MM.1S (cell line): Measurements from ENCODE around the gene SF3B2.

Experiments
- DNase-seq: peaks from one replicate; pipeline ENCODE4 v3.0.0-alpha.2; 2015
- H2AFZ ChIP-seq: fragments of 300-600 bp; sonication (generic); 2 replicates; pipeline ENCODE4 v1.6.0; 2016; ENCODE audit warnings: antibody characterized with exemption, low read length
- H3F3A ChIP-seq: fragments of 300-600 bp; sonication (generic); 2 replicates; pipeline ENCODE4 v1.6.1; 2016; ENCODE audit warnings: mild to moderate bottlenecking, antibody characterized with exemption, low read length, moderate library complexity, mixed read lengths; ENCODE audit not compliant: insufficient read depth
- H3K27ac ChIP-seq: fragments of 300-600 bp; sonication (generic); 2 replicates; pipeline ENCODE4 v1.5.1; 2016; ENCODE audit warnings: mild to moderate bottlenecking, low read length
- H3K27me3 ChIP-seq: fragments of 300-600 bp; sonication (generic); replicated peaks from 2 replicates; pipeline ENCODE4 v1.6.0; 2016; ENCODE audit warnings: low read length; ENCODE audit not compliant: insufficient read depth
- H3K36me3 ChIP-seq: fragments of 300-600 bp; sonication (generic); replicated peaks from 2 replicates; pipeline ENCODE4 v1.6.1; 2016; ENCODE audit warnings: mild to moderate bottlenecking, low read length, mixed read lengths; ENCODE audit not compliant: insufficient read depth
- H3K4me1 ChIP-seq: fragments of 300-600 bp; sonication (generic); 2 replicates; pipeline ENCODE4 v1.6.1; 2016; ENCODE audit warnings: low read length, mixed read lengths
- H3K4me2 ChIP-seq: fragments of 300-600 bp; sonication (generic); 2 replicates; pipeline ENCODE4 v1.6.0; 2016; ENCODE audit warnings: low read depth, low read length
- H3K4me3 ChIP-seq: fragments of 300-600 bp; sonication (generic); 2 replicates; pipeline ENCODE4 v1.5.1; 2016; ENCODE audit warnings: low read length, mixed read lengths
- H3K79me2 ChIP-seq: fragments of 300-600 bp; sonication (generic); 2 replicates; pipeline ENCODE4 v1.6.1; 2016; ENCODE audit warnings: mixed run types, low read length, mixed read lengths
- H3K9ac ChIP-seq: fragments of 300-600 bp; sonication (generic); 2 replicates; pipeline ENCODE4 v1.6.1; 2016; ENCODE audit warnings: low read length, mixed read lengths
- H3K9me2 ChIP-seq: fragments of 300-600 bp; sonication (generic); replicated peaks from 2 replicates; pipeline ENCODE4 v1.6.1; 2016; ENCODE audit warnings: mild to moderate bottlenecking, low read length, mixed read lengths; ENCODE audit not compliant: insufficient read depth
- H3K9me3 ChIP-seq: fragments of 300-600 bp; sonication (generic); replicated peaks from 2 replicates; pipeline ENCODE4 v1.6.1; 2016; ENCODE audit warnings: mild to moderate bottlenecking, low read length, mixed read lengths; ENCODE audit not compliant: insufficient read depth
- H4K20me1 ChIP-seq: fragments of 300-600 bp; sonication (generic); 2 replicates; pipeline ENCODE4 v1.6.1; 2016; ENCODE audit warnings: mild to moderate bottlenecking, low read length, moderate library complexity, mixed read lengths; ENCODE audit not compliant: insufficient read depth
- EZH2 ChIP-seq: fragments of 300-600 bp; sonication (generic); optimal IDR thresholded peaks from 2 replicates; pipeline ENCODE3; 2017; ENCODE audit warnings: low read depth, mild to moderate bottlenecking, antibody characterized with exemption, low read length, mixed read lengths
- EZH2phosphoT487 ChIP-seq: fragments of 300-600 bp; sonication (generic); IDR thresholded peaks from 2 replicates; pipeline ENCODE4 v1.6.1; 2018; ENCODE audit warnings: antibody characterized with exemption, low read length
- TF ChIP-seq, protein P1 (sequence below): fragments of 300-600 bp; sonication (generic); IDR thresholded peaks from 2 replicates; pipeline ENCODE4 v1.5.1; 2016; ENCODE audit warnings: antibody characterized with exemption, low read length, mixed read lengths

Gene SF3B2

GRCh38 chr11:66066751-66067150 lies 14.6 kb downstream of the SF3B2 start:
- H3K4me2 ChIP-seq: peak overlapping the region; percentile 4; the same call in 1 of the 2 replicates
- peaks cover 87% of the 10 kb centered on the region for H3F3A ChIP-seq
- no peak for TF ChIP-seq EZH2
- TF ChIP-seq, protein P1, sequence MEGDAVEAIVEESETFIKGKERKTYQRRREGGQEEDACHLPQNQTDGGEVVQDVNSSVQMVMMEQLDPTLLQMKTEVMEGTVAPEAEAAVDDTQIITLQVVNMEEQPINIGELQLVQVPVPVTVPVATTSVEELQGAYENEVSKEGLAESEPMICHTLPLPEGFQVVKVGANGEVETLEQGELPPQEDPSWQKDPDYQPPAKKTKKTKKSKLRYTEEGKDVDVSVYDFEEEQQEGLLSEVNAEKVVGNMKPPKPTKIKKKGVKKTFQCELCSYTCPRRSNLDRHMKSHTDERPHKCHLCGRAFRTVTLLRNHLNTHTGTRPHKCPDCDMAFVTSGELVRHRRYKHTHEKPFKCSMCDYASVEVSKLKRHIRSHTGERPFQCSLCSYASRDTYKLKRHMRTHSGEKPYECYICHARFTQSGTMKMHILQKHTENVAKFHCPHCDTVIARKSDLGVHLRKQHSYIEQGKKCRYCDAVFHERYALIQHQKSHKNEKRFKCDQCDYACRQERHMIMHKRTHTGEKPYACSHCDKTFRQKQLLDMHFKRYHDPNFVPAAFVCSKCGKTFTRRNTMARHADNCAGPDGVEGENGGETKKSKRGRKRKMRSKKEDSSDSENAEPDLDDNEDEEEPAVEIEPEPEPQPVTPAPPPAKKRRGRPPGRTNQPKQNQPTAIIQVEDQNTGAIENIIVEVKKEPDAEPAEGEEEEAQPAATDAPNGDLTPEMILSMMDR: no peak
- TF ChIP-seq EZH2phosphoT487: no peak
- no peaks in the 10 kb centered on the region for H3K9me3 ChIP-seq
- peaks cover 9% of the 10 kb centered on the region for H3K36me3 ChIP-seq
- peaks cover 66% of the 10 kb centered on the region for H3K79me2 ChIP-seq
- H2AFZ ChIP-seq: no peak overlapping the region
- H3K4me1 ChIP-seq: peaks cover 68% of the 10 kb centered on the region
- H3K4me3 ChIP-seq: no peak overlapping the region
- no peaks in the 10 kb centered on the region for H3K9me2 ChIP-seq
- DNase-seq: peak; percentile 82
- H4K20me1 ChIP-seq: peaks cover 22% of the 10 kb centered on the region
- H3K27me3 ChIP-seq: no peaks in the 10 kb centered on the region
- H3K9ac ChIP-seq: peak overlapping the region; percentile 12; the same call in 1 of the 2 replicates
- H3K27ac ChIP-seq: peak overlapping the region; percentile 95; the same call in 1 of the 2 replicates

DNA sequence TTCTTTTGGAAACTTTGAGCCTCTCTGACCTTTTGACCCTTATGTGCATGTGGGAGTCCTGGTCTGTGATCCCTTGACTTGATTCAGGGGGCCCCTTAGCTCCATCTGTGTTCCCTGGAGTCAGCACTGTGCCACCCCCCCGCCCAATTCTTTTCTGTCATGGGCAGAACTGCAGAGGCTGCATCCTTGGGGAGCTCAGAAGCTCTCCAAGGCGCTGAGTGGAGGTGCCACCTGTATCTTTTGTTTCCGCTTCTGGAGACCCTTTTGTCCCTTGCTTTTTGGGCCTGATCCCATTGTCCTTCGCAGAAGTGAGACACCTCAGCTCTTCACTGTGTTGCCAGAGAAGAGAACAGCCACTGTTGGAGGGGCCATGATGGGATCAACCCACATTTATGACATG lies 15.5 kb downstream of the SF3B2 start:
- no peak for DNase-seq
- Histone ChIP-seq H3K9ac (no peak overlapping the region), H3F3A (peaks cover 78% of the 10 kb centered on the region)

GRCh38 chr11:66068154-66068821 lies 16.1 kb downstream of the SF3B2 start:
- H3K36me3 ChIP-seq: peaks cover 6% of the 10 kb centered on the region; the same call in 1 of the 2 replicates
- no peak overlapping the region for H2AFZ ChIP-seq
- H3F3A ChIP-seq: peaks cover 72% of the 10 kb centered on the region
- peak overlapping the region; percentile 58; the same call in 1 of the 2 replicates for H3K9ac ChIP-seq
- H3K4me1 ChIP-seq: peaks cover 59% of the 10 kb centered on the region
- H3K27ac ChIP-seq: peak overlapping the region; percentile 95
- no peaks in the 10 kb centered on the region for H3K9me2 ChIP-seq
- TF ChIP-seq EZH2: no peak
- TF ChIP-seq, protein P1: peak; percentile 95
- no peak overlapping the region for H3K4me3 ChIP-seq
- H3K27me3 ChIP-seq: no peaks in the 10 kb centered on the region
- H4K20me1 ChIP-seq: peaks cover 18% of the 10 kb centered on the region
- peak; percentile 68 for DNase-seq
- H3K79me2 ChIP-seq: peaks cover 67% of the 10 kb centered on the region
- no peaks in the 10 kb centered on the region for H3K9me3 ChIP-seq
- peak overlapping the region; percentile 71; the same call in 1 of the 2 replicates for H3K4me2 ChIP-seq

More for the DNA sequence above, 15.5 kb downstream of the SF3B2 start:
- Histone ChIP-seq H3K4me2 (peak overlapping the region; percentile 71; the same call in 1 of the 2 replicates), H2AFZ (no peak overlapping the region), H3K79me2 (peaks cover 67% of the 10 kb centered on the region), H3K27me3 (no peaks in the 10 kb centered on the region), H3K4me1 (peaks cover 66% of the 10 kb centered on the region), H4K20me1 (peaks cover 22% of the 10 kb centered on the region), H3K4me3 (no peak overlapping the region), H3K36me3 (peaks cover 7% of the 10 kb centered on the region; the same call in 1 of the 2 replicates), H3K9me2 (no peaks in the 10 kb centered on the region), H3K27ac (peak overlapping the region; percentile 95; the same call in 1 of the 2 replicates), H3K9me3 (no peaks in the 10 kb centered on the region)
- no peak for TF ChIP-seq EZH2phosphoT487
- TF ChIP-seq, protein P1: no peak
